OCI-LY1 (cell line): ENCODE measurements around the gene VPS4A.

Experiments used
- EZH2 ChIP-seq: fragments of 200-600 bp; sonication (generic), shearing (Covaris generic); IDR thresholded peaks from 2 replicates; pipeline ENCODE4 v1.8.0; 2017; ENCODE audit warnings: borderline replicate concordance, mixed run types, mild to moderate bottlenecking, antibody characterized with exemption, low read length, moderate library complexity, mixed read lengths
- TF ChIP-seq, protein P1 (sequence below): fragments of 200-600 bp; sonication (generic), shearing (Covaris generic); IDR thresholded peaks from 2 replicates; pipeline ENCODE4 v1.5.1; 2017; ENCODE audit warnings: mild to moderate bottlenecking, antibody characterized with exemption, low read length, moderate library complexity, mixed read lengths

DNA sequence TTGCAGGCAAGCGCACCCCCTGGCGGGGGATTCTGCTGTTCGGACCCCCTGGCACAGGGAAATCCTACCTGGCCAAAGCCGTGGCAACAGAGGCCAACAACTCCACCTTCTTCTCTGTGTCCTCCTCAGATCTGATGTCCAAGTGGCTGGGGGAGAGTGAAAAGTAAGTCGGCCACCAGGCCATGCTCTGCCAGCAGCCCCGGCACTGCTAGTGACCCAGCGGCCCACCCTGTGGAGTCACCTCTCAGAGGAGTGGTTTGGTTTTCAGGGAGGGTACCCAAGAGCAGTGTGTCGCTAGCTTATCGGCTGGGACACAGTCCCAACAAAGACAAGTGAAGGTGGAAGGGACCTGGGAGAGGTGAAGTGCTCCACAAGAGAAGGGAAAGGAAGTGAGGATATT lies 8.2 kb downstream of the VPS4A start:
- no peak for TF ChIP-seq EZH2
- TF ChIP-seq, protein P1, sequence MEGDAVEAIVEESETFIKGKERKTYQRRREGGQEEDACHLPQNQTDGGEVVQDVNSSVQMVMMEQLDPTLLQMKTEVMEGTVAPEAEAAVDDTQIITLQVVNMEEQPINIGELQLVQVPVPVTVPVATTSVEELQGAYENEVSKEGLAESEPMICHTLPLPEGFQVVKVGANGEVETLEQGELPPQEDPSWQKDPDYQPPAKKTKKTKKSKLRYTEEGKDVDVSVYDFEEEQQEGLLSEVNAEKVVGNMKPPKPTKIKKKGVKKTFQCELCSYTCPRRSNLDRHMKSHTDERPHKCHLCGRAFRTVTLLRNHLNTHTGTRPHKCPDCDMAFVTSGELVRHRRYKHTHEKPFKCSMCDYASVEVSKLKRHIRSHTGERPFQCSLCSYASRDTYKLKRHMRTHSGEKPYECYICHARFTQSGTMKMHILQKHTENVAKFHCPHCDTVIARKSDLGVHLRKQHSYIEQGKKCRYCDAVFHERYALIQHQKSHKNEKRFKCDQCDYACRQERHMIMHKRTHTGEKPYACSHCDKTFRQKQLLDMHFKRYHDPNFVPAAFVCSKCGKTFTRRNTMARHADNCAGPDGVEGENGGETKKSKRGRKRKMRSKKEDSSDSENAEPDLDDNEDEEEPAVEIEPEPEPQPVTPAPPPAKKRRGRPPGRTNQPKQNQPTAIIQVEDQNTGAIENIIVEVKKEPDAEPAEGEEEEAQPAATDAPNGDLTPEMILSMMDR: no peak
